NCI-H446 treated with DMSO at 0.1 percent for 48 hours (cell line): Measurements from ENCODE around the gene C6orf132.

ENCODE experiments used
- DNase-seq: peaks from one replicate; lab custom pipeline; 2025; lab: John Stamatoyannopoulos, UW

Gene C6orf132

DNA sequence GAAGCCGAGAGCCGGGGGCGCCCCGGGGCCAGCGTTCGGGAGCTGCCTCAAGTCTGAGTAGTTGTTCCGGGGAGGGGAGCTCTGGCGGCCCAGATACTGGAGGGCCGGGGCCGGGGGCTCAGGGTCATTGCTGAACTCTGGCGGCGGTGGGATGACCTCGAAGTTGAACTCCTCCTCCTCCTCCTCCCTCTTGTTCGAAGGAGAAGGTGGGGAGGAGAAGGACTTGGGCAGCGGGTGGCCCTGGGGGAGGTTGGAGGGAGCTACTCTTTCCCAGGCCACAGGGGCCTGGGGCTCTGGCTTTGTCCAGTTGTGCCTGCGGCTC, 37.7 kb downstream of the C6orf132 start:
- DNase-seq, result no peak

DNA sequence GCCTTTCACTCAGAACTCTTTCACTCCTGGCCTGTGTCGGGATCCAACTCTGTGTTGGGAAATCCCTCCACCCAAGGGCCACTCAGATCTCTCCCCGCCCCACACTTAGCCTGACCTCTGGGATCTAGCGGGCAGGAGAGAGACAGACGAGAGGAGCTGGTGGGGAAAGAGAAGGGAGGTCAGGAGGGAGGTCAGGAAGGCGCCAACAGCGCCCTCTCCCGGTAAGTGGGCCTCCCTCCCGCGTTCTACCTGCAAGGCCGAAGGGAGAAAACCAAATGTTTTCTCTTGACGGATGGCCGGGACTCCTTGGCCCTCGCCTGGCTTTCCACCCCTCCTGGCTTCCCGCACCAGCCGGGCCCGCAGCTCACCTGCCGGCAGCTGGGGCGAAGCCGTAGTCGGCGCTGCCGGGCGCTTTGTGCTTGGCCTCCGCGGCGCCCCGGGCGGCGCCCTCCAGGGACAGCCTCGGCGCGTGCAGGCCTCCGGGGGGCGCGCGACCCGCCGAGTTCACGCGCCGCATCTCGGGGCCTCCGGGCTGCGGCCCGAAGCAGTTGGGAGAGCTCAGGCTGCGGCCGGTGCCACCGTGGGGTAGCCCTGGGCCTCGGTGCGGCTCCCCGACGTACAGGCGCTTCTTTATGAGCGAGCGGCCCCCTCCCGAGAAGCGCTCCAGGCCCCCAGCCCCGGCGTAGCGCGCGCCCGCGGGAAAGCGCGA, 38.2 kb downstream of the C6orf132 start:
- DNase-seq, result no peak

DNA sequence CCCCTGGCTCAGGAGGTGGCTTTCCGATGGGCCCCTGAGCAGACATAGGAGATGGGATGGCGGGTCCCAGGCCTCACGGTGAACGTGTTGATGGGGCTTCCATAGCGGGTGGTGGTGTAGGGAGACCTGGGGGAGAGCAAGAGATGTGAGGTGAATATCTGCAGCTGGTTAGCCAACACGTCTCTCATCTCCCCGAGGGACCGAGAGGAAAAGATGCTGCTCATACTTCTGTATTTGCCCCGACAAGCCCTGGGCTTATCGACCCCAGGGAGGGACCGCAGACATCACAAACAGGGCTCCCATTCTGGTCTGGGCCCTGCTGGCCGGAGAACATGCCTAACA, 38.7 kb downstream of the C6orf132 start:
- DNase-seq, result no peak

DNA sequence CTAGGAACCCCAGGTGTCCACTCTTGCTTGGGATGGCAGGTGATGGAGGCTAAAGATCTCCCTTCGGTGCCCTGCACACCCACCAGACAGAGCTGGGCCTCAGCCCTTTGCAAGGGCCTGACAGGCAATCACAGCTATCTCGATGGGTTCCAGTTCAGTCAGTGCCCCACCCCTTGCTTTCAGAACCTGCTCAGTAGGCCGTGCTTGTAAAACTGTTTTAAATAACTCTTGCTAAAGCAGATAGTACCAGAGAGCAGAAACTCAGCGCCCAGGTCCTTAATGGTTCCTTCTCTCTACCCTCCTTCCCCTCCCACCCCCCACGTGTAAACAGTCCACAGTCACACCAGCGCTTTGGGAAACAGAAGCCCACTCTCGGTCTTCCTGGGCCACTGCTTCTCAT, 39.2 kb downstream of the C6orf132 start:
- no peak for DNase-seq

DNA sequence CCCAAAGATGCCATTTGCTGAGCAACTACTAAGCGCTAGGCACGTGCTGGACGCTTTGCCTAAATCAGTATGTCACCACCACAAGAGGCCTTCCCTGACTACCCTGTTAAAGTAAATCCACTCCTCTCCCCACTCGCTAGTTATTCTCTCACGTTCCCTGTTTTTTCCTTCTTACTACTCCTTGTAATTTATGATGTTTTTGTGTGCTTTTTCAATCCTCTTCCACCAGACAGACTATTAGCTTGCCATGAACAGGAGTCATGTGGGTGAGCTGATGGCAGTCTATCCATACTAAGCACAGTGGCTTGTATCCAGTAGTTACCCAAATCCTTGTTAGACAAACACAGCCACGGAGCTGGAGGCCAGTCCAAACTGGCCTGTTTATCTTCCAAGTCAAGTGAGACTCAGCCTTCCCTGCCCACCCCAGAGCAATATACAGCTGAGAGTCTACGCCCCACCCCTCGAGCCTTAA, 41.2 kb downstream of the C6orf132 start:
- no peak for DNase-seq

DNA sequence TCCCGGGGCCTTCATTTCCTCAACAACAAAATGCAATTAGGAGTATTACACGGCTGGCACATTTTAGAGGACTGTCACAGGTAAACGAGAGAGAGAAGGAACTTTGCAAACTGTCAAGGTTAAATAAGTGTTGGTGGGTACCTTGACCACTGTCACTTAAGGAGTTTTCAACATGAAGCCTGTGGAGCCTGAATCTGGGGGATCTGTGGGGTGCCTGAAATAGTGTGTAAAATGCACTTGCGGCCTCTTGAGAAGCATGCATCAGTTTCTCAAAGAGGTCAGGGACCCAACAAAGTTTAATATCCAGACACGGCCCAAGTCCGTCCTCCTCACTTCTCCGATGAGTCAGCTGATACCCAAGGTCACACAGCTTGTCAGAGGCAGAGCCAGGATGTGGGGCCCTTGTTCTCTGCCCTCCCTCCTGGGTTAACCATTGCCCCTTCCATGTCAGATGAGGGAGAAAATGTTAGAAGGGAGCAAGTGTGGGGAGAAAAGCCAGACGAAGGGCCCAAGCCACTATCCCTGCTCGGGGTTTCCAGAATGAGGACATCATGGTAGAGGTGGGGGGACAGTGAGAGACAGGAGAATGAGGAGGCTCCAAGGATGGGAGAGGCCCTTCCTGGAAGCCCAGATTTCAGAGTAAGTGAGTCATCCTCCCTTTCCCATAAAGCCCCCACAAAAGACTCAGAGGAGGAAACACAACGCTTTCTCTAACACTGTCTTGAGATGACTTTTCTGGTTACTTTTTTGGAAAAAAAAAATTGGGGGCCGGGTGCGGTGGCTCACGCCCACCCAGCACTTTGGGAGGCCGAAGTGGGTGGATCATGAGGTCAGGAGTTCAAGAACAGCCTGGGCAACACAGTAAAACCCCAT, 42.2 kb downstream of the C6orf132 start:
- no peak for DNase-seq

DNA sequence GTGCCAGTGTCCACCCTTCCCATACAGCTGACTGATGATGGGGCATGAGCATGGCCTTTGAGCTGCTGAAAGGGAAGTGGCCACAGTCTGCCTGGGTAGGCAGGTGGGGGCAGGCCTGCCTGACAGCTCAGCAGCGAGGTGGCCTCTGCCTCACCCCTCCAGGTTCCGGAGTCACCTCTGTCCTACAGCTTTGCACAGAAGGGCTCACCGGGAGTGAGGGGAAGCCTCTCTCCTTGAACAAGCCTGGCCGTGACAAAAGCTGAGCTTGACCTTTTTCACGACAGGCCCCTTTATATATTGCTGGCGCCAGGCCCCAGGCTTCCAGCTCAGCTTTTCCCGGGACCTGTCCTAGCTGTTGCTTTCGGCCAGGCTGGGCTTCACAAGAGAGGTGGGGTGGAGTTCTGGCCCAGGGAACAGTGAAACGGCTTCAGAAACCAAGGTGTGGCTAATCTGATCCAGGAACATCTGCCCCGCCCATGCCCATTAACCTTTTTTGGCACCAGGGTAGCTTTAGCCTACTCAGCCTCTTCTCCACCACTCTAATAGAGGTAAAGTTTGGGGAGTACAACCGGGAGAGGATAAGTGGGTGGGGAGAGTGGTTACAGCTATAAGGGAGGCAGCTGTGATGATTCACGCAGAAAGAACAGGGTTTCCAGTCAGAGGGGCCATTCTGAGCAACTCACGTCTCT, 42.9 kb downstream of the C6orf132 start:
- DNase-seq, result no peak

DNA sequence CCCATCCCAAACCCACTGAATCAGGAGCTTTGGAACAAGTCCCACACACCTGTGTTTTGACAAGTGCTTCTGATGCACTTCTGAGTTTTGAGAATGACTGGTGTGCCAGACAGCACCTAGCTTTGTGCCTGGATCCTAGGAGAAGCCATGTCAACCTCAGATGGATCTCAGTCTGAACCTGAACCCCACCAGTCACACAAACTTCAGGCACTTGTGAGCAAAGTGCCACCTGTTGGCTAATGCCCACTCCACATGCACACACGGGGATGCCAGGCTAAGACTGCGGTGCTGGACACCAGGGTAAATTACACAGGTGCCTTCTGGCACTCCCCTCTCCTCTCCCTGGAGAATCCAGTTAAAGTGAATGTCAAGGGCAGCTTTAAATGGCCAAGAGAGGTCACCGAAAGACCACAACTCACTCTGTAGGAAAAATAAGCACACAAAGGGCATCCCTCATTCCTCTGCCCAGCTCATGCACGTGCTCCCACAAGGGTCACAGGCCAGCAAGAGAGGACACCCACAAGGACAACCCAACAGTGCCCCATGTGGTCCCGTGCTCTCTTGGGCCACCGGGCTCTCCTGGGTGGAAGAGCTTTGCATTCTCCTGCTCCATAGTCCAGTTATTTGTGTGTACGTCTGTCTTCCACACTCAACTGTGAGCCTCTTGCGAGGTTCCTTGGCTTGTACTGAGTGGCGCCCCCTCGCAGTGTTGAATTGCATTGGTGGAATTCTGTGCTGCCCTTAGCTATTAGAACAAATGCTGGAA, 46.5 kb downstream of the C6orf132 start:
- DNase-seq, result no peak

DNA sequence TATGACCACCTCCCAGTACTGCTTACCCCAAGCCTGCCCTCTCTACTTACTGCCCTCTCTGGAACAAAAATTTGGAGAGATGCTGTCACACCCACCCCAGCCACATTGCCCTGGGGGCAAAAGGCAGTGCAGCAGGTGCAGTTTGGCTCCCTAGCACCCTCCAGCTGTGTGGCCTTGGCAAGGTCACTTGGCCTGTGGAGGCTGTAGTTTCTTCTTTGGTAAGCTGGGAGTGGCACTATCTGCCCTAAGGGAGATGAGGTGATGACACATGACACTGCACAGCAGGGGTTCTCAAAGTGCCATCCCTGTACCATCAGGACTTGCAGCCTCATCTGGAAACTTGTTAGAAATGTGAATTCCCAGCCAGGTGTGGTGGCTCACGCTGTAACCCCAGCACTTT, 47.3 kb downstream of the C6orf132 start:
- DNase-seq, result no peak

DNA sequence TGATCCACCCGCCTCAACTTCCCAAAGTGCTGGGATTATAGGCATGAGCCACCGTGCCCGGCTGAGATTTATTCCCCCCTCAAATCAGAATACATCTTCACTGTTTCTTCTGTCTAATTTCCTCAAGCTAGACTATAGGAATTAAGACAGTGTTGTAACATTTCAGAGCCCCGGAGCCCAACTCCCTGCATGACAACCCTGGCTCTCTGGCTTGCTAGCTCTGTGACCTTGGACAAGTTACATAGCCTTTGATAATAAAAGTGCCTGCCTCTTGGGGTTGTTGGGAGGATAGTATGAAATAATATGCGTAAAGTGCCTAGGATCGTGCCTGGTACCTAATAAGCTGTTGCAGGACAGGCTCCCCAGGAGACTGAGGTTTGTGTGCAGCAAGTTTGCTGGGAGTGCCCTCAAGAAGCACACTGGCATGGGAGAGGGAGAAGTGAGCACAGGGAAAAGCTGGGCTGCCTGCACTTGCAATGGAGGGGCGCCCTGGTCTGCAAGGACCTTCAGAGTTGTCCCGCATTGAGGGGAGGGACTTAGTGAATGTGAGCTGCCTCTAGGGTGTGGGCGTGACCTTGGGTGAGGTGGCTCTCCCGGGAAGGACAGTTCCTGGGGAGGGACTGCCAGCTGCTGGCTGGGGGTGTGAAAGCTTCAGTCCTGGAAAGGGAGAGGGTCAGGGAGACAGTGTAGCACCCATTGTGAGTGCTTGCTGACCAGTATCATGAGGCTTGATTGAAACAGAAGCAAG, 48.7 kb downstream of the C6orf132 start:
- DNase-seq, result no peak

DNA sequence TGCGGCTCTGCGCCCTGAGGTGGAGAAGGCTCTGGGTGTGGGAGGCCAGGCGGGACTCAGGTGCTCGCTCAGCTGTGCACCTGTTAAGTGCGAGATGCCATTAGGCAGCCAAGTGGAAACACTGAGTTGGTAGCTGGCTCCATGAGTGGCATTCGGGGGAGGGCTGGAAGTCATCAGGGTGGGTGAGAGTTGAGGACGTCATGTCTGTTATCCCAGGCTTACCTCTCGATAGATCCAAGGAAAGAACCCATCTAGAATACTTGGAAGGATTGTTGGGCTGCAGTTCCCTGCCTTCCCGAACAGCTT, 50.7 kb downstream of the C6orf132 start:
- DNase-seq, result no peak

DNA sequence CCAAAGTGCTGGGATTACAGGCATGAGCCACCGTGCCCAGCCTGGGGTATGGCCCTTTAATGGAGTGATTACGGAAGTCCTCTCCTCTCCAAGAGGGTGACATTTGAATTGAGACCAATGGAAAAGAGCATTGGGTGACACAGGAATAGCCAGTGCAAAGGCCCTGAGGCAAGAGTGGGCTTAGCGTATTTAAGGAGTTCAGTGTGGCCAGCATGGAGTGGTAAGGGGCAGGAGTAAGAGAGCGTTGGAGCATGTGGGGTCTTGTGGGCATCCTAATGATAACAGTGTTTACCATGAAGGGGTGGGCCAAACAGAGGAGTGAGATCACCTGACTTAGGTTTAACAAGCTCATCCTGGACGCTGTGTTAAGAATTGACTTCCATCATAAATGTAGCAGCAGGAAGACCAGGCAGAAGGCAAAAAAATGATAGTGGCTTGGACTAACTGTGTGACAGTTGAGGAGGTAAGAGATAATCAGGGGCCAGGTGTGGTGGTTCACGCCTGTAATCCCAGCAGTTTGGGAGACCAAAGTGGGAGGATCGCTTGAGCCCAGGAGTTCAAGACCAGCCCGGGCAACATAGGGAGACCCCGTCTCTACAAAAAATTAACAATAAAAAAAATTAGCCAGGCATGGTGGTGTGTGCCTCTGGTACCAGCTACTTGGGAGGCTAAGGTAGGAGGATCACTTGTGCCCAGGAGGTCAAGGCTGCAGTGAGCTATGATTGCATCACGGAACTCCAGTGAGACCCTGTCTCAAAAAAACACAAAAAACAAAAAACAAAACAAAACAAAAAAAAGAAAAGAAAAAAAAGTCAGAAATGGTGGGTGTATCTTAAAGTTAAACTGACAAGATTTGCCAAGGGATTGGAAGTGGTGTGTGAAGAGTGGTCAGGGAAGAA, 51.4 kb downstream of the C6orf132 start:
- DNase-seq, result no peak

DNA sequence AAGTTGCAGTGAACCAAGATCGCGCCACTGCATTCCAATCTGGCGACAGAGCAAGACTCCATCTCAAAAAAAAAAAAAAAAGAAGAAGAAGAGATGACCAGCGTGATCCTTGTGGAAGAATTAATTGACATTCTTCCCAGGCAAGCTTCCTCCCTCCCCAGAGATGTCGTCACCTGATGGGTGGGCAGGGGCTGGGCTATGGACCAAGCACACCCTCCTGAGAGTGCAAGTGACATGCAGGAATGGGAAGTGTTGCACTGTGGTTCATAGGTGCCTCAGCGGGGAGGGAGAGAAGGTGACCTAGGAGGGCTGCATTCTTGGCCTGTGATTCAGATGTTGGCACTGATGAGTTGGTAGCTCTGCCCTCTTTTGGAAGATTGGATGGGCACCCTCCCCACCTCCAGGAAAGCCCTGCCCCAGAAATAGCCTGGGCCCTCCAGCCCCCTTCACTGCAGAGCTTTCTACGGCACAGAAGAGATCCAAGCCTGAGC, 54.3 kb downstream of the C6orf132 start:
- no peak for DNase-seq

DNA sequence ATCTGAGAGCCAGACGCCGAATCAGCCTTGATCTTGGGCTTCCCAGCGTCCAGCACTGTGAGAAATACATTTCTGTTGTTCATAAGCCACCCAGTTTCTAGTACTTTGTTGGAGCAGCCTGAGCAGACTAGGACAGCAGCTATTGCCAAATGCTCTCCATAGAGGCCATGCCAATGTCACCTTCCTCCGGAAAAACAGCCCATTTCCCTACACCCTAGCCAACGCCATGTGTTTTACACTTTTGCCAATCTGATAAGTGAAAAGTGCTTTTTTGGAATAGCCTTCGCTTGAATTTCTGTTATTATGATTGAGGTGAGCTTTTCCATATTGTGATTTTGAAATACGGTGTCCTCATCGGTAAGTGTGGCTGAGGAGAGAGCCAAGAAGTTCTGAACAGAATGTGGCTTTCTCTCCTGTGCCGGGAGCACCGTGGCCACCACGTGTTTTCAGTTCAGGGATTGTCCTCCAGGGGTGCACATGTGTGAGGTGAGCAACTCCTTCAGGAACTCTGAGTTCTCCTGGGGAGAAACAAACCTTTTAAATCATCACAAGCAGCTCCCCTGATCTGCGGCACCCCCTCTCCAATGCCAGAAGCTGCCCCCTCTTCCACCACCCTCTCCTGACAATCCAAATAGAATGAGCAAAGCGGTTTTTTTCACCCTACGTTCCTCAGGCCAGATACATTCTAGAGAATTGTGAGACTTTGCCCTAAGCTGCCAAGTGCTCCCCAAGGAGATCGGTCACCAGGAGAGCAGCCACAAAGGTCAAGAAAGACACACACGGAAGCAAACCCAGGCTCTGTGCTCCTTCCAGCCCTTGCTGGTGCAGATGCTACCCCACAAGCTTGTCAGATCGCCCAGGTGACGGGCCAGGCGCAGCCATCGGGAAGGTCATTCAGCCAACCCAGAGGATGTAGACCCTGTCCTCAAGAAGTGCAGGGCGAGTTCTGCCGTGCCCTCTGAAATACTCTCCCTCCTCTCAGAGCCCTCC, 56.1 kb downstream of the C6orf132 start:
- DNase-seq, result no peak

DNA sequence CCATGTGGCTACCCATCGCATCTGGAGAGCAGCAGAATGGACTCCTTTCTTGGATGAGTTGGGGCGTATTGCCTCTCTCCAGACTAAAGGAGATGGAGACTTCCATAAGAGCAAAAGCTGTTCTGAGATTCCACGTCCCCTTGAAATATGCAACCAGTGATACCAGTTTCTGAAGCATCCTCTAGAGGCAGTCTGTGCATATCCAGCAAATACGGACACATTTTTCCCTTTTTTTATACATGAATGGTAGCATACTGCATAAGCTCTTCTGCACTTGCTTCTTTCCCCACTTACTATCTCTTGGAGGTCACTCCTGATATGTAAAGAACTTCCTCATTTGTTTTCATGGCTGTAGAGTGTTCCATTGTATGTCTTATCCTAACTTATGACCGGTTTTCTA, 57.5 kb downstream of the C6orf132 start:
- no peak for DNase-seq

DNA sequence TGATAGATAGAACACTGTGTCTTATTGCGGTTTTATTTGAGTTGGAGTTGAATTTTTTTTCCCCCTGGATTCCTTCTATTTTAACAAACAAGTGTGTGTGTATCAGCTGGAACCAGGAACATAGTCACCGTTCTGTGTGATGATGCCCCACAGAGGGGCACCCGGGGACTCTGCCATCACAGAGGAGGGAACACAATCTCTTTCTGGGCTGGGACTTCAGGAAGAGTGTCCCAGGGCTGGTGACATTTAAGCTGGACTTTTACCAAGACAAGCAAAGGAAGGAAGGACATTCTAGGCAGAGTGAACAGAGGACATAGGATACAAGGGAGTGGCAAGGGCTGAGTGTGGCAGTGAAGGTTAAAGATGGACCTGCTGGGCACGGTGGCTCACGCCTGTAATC, 58.9 kb downstream of the C6orf132 start:
- DNase-seq, result no peak

DNA sequence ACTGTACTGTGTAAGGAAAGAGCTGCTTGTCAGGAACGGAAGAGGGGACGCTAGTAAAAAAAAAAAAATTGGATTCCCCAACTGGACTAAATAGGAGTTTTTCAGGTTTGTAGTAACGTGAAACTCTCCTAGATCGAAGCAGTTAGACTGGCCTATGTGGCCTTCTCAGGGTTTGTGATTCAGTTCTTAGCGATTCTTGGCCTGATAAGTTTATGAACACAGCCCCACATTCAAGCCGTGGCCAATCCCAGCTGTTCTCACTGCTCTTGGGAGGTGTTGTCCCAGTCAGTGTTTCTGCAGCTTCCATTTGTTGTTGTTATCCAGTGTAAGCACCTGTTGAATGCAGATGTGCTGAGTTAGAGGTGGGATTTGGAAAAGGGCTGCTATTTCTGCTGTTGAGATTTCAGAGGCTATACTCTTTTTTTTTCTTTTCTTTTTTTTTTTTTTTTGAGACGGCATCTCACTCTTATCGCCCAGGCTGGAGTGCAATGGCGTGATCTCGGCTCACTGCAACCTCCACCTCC, 62.4 kb downstream of the C6orf132 start:
- no peak for DNase-seq

DNA sequence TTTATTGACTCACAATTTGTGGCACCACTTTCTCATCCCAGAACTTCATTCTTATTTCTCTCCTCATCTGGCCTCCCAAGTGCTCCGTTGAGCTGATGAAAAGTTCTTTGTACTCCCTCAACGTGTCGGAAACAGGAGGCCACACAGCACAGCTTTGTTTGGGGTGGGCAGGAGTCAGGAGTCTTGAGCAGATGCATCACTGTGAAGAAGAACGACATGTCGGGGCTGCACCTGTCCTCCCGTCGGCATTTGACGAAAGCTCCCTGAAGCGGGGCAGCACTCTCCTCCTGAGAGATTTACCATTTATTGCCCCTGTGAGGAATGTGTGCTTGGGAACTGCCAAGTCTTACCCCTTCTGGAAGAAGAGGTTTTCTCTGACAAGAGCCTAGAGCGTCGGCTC, 64.0 kb downstream of the C6orf132 start:
- no peak for DNase-seq
